ENCODE data around the gene TARS3.

DNA sequence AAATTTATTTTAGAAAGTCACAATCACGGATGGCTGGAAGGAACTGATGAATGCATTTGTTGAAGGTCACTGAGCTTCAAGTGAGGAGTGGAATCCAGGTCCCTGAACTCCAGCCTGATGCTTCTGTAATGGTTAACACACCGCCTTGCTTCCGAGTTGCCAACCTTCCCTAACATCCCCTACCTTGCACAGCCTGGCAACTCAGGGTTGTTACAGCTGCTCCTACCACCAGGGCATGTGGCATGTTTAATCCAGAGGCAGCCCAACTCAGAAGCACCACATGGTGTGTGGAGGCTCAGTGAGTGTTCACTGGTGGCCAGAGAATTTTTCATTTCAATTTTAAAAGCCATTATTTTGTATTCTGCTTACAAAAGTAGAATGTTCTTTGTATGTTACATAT, 77.0 kb downstream of the TARS3 start:
- TF ChIP-seq, protein P1, sequence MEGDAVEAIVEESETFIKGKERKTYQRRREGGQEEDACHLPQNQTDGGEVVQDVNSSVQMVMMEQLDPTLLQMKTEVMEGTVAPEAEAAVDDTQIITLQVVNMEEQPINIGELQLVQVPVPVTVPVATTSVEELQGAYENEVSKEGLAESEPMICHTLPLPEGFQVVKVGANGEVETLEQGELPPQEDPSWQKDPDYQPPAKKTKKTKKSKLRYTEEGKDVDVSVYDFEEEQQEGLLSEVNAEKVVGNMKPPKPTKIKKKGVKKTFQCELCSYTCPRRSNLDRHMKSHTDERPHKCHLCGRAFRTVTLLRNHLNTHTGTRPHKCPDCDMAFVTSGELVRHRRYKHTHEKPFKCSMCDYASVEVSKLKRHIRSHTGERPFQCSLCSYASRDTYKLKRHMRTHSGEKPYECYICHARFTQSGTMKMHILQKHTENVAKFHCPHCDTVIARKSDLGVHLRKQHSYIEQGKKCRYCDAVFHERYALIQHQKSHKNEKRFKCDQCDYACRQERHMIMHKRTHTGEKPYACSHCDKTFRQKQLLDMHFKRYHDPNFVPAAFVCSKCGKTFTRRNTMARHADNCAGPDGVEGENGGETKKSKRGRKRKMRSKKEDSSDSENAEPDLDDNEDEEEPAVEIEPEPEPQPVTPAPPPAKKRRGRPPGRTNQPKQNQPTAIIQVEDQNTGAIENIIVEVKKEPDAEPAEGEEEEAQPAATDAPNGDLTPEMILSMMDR (IDR thresholded peaks at IDR 0.05; ENCODE audit: low read depth, low read length) = no peak
- no peak for TF ChIP-seq EZH2phosphoT487 (IDR thresholded peaks at IDR 0.05; ENCODE audit: low read depth)

All from OCI-LY3 (cell line).